OCI-LY7 (cell line): ENCODE results near the gene BMP4.

Experiments used
- CTCF ChIP-seq: fragments of 200-600 bp; sonication (generic); conservative IDR thresholded peaks from 2 replicates; pipeline ENCODE4 v1.5.1; 2014; ENCODE audit warnings: mild to moderate bottlenecking, antibody characterized with exemption, low read length, moderate library complexity, mixed read lengths
- EZH2phosphoT487 ChIP-seq: fragments of 200-600 bp; sonication (generic); IDR thresholded peaks from 2 replicates; pipeline ENCODE4 v1.6.1; 2018; ENCODE audit warnings: low read depth, borderline replicate concordance, mild to moderate bottlenecking, mixed run types, antibody characterized with exemption, low read length, moderate library complexity, mixed read lengths

- TF ChIP-seq CTCF = no peak
- no peak for TF ChIP-seq EZH2phosphoT487
These were observed 7.4 kb downstream of the BMP4 start for GRCh38 chr14:53949201-53949600.
